Astrocyte (in vitro differentiated cells and primary cell): Measurements from ENCODE around the gene H3-3A. TPM values are rescaled to one million over a fixed set of nuclear protein-coding genes. Genes with fewer than 3 reads are reported as not detected.

Source experiments
- DNase-seq: peaks from one replicate; pipeline ENCODE4 v3.0.0-alpha.2; 2010; ENCODE audit warnings: low read depth
- FAIRE-seq: peaks from 2 replicates; lab custom pipeline; 2011; peaks lifted over from hg19 to GRCh38; lab: Jason Lieb, UNC
- H2AFZ ChIP-seq: 2 replicates; pipeline ENCODE4 v1.6.0; 2012; ENCODE audit warnings: low read depth, low read length, inconsistent platforms
- H3K27ac ChIP-seq: 2 replicates; pipeline ENCODE4 v1.5.1; 2011; ENCODE audit warnings: low read depth, low read length, inconsistent platforms
- H3K27me3 ChIP-seq: 2 replicates; pipeline ENCODE4 v1.6.0; 2011; ENCODE audit warnings: low read length, inconsistent platforms; ENCODE audit not compliant: insufficient read depth
- H3K36me3 ChIP-seq: 2 replicates; pipeline ENCODE4 v1.5.1; 2011; ENCODE audit warnings: low read length, inconsistent platforms; ENCODE audit not compliant: insufficient read depth
- H3K4me1 ChIP-seq: 2 replicates; pipeline ENCODE4 v1.5.1; 2011; ENCODE audit warnings: low read length, inconsistent platforms; ENCODE audit not compliant: insufficient read depth
- H3K4me2 ChIP-seq: 2 replicates; pipeline ENCODE4 v1.6.0; 2012; ENCODE audit warnings: low read length, inconsistent platforms
- H3K4me3 ChIP-seq: 2 replicates; pipeline ENCODE4 v1.5.1; 2011; ENCODE audit warnings: low read depth, mild to moderate bottlenecking, low read length, inconsistent platforms; ENCODE audit not compliant: insufficient read depth
- H3K79me2 ChIP-seq: 2 replicates; pipeline ENCODE4 v1.6.0; 2012; ENCODE audit warnings: mild to moderate bottlenecking, low read length, inconsistent platforms; ENCODE audit not compliant: insufficient read depth
- H3K9ac ChIP-seq: 2 replicates; pipeline ENCODE4 v1.6.0; 2012; ENCODE audit warnings: mild to moderate bottlenecking, low read length, inconsistent platforms
- H3K9me3 ChIP-seq: 2 replicates; pipeline ENCODE4 v1.5.1; 2012; ENCODE audit warnings: low read depth, mild to moderate bottlenecking, low read length, inconsistent platforms; ENCODE audit not compliant: insufficient read depth
- H4K20me1 ChIP-seq: 2 replicates; pipeline ENCODE4 v1.6.0; 2012; ENCODE audit warnings: low read length, inconsistent platforms; ENCODE audit not compliant: insufficient read depth
- H3K27ac Mint-ChIP-seq: one replicate; pipeline ENCODE4 v1.8.0; 2021; ENCODE audit warnings: mild to moderate bottlenecking, mixed read lengths; ENCODE audit not compliant: unreplicated experiment
- H3K27me3 Mint-ChIP-seq: one replicate; pipeline ENCODE4 v1.8.0; 2021; ENCODE audit warnings: low read depth, mixed read lengths; ENCODE audit not compliant: unreplicated experiment
- H3K36me3 Mint-ChIP-seq: one replicate; pipeline ENCODE4 v1.8.0; 2021; ENCODE audit warnings: low read depth, mixed read lengths; ENCODE audit not compliant: unreplicated experiment
- H3K4me1 Mint-ChIP-seq: one replicate; pipeline ENCODE4 v1.8.0; 2021; ENCODE audit warnings: low read depth, mixed read lengths; ENCODE audit not compliant: unreplicated experiment
- H3K4me3 Mint-ChIP-seq: one replicate; pipeline ENCODE4 v1.8.0; 2021; ENCODE audit warnings: mild to moderate bottlenecking, moderate library complexity, mixed read lengths; ENCODE audit not compliant: unreplicated experiment
- H3K9me3 Mint-ChIP-seq: one replicate; pipeline ENCODE4 v1.8.0; 2021; ENCODE audit warnings: mild to moderate bottlenecking, mixed read lengths; ENCODE audit not compliant: unreplicated experiment
- EZH2 ChIP-seq: IDR thresholded peaks from 2 replicates; pipeline ENCODE4 v1.6.1; 2012; ENCODE audit warnings: mild to moderate bottlenecking, low read length, inconsistent platforms; ENCODE audit not compliant: insufficient read depth
- total RNA-seq: library from RNA; stranded (reverse); gene quantifications from 2 replicates; pipeline ENCODE4 v1.2.1, GENCODE V29; 2021
- TF ChIP-seq, protein P1 (sequence below): IDR thresholded peaks from 2 replicates; pipeline ENCODE4 v1.5.1; 2011; ENCODE audit warnings: low read depth, mild to moderate bottlenecking, inconsistent platforms, low read length, moderate library complexity; ENCODE audit not compliant: insufficient read depth

The H3-3A gene
- total RNA-seq, 1 donor from 2014 or later, result 375 TPM

DNA sequence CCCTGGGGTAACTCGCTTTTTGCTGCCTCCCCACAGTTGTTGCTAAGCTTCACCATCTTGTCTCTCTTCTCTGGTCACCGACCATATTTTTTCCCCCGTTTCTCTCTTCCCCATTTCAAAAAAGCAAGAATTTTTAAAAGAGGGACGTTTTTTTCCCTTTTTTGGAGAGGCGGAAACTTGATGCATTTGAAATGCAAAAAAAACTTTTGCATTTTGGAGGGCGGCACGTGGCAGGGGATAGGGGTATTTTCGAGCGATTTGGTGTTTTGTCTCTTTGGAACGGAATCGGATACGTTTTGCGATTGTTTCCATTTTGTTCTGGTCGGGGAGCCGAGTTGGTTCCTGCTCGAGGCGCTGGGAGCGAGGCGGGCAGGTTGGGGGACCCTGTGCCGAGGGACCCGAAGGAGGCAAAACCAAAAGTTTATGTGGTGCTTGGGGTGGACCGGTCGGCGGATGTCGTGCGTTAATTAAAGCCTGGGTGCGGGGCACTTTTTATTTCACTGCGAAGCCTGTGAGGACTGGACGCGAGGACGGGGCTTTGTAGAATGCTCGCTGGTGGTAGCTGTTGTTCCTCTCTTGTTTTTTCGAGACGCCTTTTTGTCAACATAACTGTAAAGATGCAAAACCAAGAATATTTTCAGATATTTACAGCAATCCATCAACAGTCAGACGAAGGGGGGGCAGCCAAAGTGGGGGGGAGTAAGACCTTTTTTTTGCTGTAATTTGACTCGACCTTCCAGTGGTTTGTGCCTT lies 884 bp downstream of the H3-3A start:
- H3K36me3 Mint-ChIP-seq, result peaks cover 5% of the 10 kb centered on the region
- Histone ChIP-seq H3K27ac (peak overlapping the region; percentile 96), H3K4me2 (peak overlapping the region; percentile 88), H3K36me3 (peaks cover 25% of the 10 kb centered on the region), H3K4me1 (peaks cover 11% of the 10 kb centered on the region), H3K4me3 (peak overlapping the region; percentile 77), H3K9ac (peak overlapping the region; percentile 94), H3K79me2 (peaks cover 54% of the 10 kb centered on the region), H4K20me1 (peaks cover 55% of the 10 kb centered on the region), H2AFZ (peak overlapping the region; percentile 29), H3K27me3 (no peaks in the 10 kb centered on the region), H3K9me3 (no peaks in the 10 kb centered on the region)
- peak overlapping the region; percentile 97 for H3K27ac Mint-ChIP-seq
- TF ChIP-seq, protein P1, sequence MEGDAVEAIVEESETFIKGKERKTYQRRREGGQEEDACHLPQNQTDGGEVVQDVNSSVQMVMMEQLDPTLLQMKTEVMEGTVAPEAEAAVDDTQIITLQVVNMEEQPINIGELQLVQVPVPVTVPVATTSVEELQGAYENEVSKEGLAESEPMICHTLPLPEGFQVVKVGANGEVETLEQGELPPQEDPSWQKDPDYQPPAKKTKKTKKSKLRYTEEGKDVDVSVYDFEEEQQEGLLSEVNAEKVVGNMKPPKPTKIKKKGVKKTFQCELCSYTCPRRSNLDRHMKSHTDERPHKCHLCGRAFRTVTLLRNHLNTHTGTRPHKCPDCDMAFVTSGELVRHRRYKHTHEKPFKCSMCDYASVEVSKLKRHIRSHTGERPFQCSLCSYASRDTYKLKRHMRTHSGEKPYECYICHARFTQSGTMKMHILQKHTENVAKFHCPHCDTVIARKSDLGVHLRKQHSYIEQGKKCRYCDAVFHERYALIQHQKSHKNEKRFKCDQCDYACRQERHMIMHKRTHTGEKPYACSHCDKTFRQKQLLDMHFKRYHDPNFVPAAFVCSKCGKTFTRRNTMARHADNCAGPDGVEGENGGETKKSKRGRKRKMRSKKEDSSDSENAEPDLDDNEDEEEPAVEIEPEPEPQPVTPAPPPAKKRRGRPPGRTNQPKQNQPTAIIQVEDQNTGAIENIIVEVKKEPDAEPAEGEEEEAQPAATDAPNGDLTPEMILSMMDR, result no peak
- TF ChIP-seq EZH2, result no peak
- no peaks in the 10 kb centered on the region for H3K27me3 Mint-ChIP-seq
- peak; percentile 26 for DNase-seq
- no peaks in the 10 kb centered on the region for H3K9me3 Mint-ChIP-seq
- H3K4me1 Mint-ChIP-seq, result peaks cover 15% of the 10 kb centered on the region
- H3K4me3 Mint-ChIP-seq, result peak overlapping the region; percentile 100
- no peak for FAIRE-seq

DNA sequence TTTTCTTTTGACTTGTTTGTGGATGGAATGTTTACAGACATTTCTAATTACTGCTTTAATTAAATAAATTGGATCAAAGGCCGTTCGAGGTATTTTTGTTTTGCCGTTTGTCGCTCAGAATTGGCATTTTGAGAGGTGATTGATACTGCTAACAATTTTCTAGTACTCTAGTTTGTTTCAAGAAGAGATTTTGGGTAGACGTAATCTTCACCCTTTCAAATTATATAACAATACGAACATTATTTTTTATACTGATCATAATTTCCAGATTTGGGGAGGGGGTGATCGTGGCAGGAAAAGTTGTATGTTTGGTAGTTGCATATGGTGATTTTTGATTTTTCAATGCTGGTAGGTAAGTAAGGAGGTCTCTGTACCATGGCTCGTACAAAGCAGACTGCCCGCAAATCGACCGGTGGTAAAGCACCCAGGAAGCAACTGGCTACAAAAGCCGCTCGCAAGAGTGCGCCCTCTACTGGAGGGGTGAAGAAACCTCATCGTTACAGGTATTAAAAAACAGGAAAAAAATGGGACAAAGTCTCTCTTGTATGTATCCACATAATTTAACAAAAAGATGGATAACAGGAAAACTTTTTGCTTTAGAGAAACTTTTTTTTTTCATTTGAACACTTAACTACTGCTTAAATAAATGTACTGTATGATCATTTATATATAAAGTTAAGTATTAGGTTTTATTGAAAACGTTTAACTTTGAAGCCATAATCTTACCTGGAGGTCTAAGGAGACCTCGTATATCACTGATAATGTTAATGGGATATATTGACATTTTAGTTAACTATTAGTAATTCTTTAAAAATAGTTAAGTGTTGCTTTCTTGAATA lies 1.7 kb downstream of the H3-3A start:
- TF ChIP-seq, protein P1, result peak; percentile 70
- TF ChIP-seq EZH2, result no peak
- no peaks in the 10 kb centered on the region for H3K27me3 Mint-ChIP-seq
- Histone ChIP-seq H2AFZ (no peak overlapping the region), H3K27ac (peak overlapping the region; percentile 96), H3K4me1 (peaks cover 11% of the 10 kb centered on the region), H3K79me2 (peaks cover 62% of the 10 kb centered on the region), H4K20me1 (peaks cover 63% of the 10 kb centered on the region), H3K4me2 (peak overlapping the region; percentile 88), H3K9ac (peak overlapping the region; percentile 94), H3K9me3 (no peaks in the 10 kb centered on the region), H3K27me3 (no peaks in the 10 kb centered on the region), H3K4me3 (peak overlapping the region; percentile 77), H3K36me3 (peaks cover 27% of the 10 kb centered on the region)
- no peak for DNase-seq
- FAIRE-seq, result no peak
- H3K4me3 Mint-ChIP-seq, result peak overlapping the region; percentile 100
- peak overlapping the region; percentile 97 for H3K27ac Mint-ChIP-seq
- H3K9me3 Mint-ChIP-seq, result no peaks in the 10 kb centered on the region
- peaks cover 8% of the 10 kb centered on the region for H3K36me3 Mint-ChIP-seq
- peaks cover 18% of the 10 kb centered on the region for H3K4me1 Mint-ChIP-seq
